HepG2 (cell line): Measurements from ENCODE around the gene SEC31A. TPM values are rescaled to one million over a fixed set of nuclear protein-coding genes. Genes with fewer than 3 reads are reported as not detected.

ENCODE experiments used
- ATAC-seq: fragments of 200-7000 bp; cut with Tn5 transposase; 3 replicates; pipeline ENCODE4 v1.9.1; 2020; ENCODE audit warnings: mild to moderate bottlenecking, moderate library complexity
- BruUV-seq: library from RNA; stranded (reverse); fragments of 400-500 nt; replicated peaks from 2 replicates; lab custom pipeline; 2021; lab: Mats Ljungman, UMichigan
- CTCF ChIA-PET: fragments of 300-600 bp; formaldehyde crosslinking; extraction: SDS; loops from one replicate; lab custom pipeline; 2021; ENCODE audit warnings: low total read pairs, inconsistent platforms, low intra/inter-chr PET ratio; lab: Yijun Ruan, JAX
- POLR2A ChIA-PET: fragments of 350-600 bp; sonication (Branson Sonifier 250); formaldehyde crosslinking; loops from one replicate; lab custom pipeline; 2020; ENCODE audit warnings: antibody characterized with exemption, inconsistent platforms; lab: Yijun Ruan, JAX
- DNase-seq: peaks from one replicate; pipeline ENCODE4 v3.0.0-alpha.2; 2015; ENCODE audit warnings: low spot score
- FAIRE-seq: peaks from 3 replicates; lab custom pipeline; 2011; peaks lifted over from hg19 to GRCh38; lab: Jason Lieb, UNC
- H2AFZ ChIP-seq: one replicate; pipeline ENCODE4 v1.6.1; 2011; ENCODE audit warnings: low read length, inconsistent platforms
- H3K27ac ChIP-seq: fragments of 300-600 bp; 3 replicates; pipeline ENCODE4 v1.8.0; 2011; ENCODE audit warnings: mixed run types, mild to moderate bottlenecking, mixed read lengths, low read length, inconsistent platforms; ENCODE audit not compliant: insufficient read depth; ENCODE audit errors: extremely low read length
- H3K27me3 ChIP-seq, 2 experiments: fragments of 200-600 bp in 1 of 2; 2 replicates in 1 of 2; 3 replicates in 1 of 2; pipeline versions ENCODE4 v1.6.0 to v1.8.0; 2011; ENCODE audit warnings: low read length in 2 of 2, mild to moderate bottlenecking in 2 of 2, moderate library complexity in 2 of 2, inconsistent platforms in 1 of 2; ENCODE audit not compliant: insufficient read depth in 2 of 2, control insufficient read depth in 1 of 2
- H3K36me3 ChIP-seq, 2 experiments: fragments of 200-600 bp in 1 of 2; replicated peaks in 1 of 2; 2 replicates in 1 of 2; 3 replicates in 1 of 2; pipeline versions ENCODE4 v1.5.1 to v1.8.0; 2011; ENCODE audit warnings: low read length in 2 of 2, inconsistent platforms in 1 of 2; ENCODE audit not compliant: insufficient read depth in 2 of 2, control insufficient read depth in 1 of 2
- H3K4me1 ChIP-seq: 2 replicates; pipeline ENCODE4 v1.5.1; 2012; ENCODE audit warnings: low read length, inconsistent platforms; ENCODE audit not compliant: insufficient read depth
- H3K4me2 ChIP-seq: 2 replicates; pipeline ENCODE4 v1.6.0; 2011; ENCODE audit warnings: low read depth, low read length, inconsistent platforms
- H3K4me3 ChIP-seq, 3 experiments: fragments of 200-600 bp in 1 of 3; sonication (generic), shearing (Covaris generic) in 1 of 3; replicated peaks in 1 of 3; 2 replicates each; pipeline ENCODE4 v1.5.1; 2011 to 2016; ENCODE audit warnings: low read length in 3 of 3, inconsistent platforms in 2 of 3, low read depth in 2 of 3, mild to moderate bottlenecking in 2 of 3, control low read depth in 1 of 3, mixed read lengths in 1 of 3; ENCODE audit not compliant: insufficient read depth in 1 of 3
- H3K79me2 ChIP-seq: one replicate; pipeline ENCODE4 v1.6.1; 2011; ENCODE audit warnings: low read length, inconsistent platforms; ENCODE audit not compliant: insufficient read depth
- H3K9ac ChIP-seq: 2 replicates; pipeline ENCODE4 v1.6.0; 2011; ENCODE audit warnings: mild to moderate bottlenecking, low read depth, low read length, inconsistent platforms; ENCODE audit not compliant: insufficient read depth
- H3K9me3 ChIP-seq: 2 replicates; pipeline ENCODE4 v1.5.1; 2012; ENCODE audit warnings: mild to moderate bottlenecking, low read length
- H4K20me1 ChIP-seq: 2 replicates; pipeline ENCODE4 v1.6.0; 2011; ENCODE audit warnings: inconsistent platforms, mild to moderate bottlenecking, low read length, moderate library complexity; ENCODE audit not compliant: insufficient read depth
- EEA1 ChIP-seq: sonication (generic); formaldehyde crosslinking; IDR thresholded peaks from 2 replicates; pipeline ENCODE4 v1.5.1; 2020; ENCODE audit warnings: mild to moderate bottlenecking, missing genetic modification reagents, borderline replicate concordance
- GATAD1 ChIP-seq: IDR thresholded peaks from 2 replicates; pipeline ENCODE4 v1.6.1; 2016; ENCODE audit warnings: missing genetic modification reagents, missing compliant biosample characterization
- ISX ChIP-seq: sonication (generic); formaldehyde crosslinking; conservative IDR thresholded peaks from 2 replicates; pipeline ENCODE4 v1.5.0; 2020; ENCODE audit warnings: missing genetic modification reagents
- MIXL1 ChIP-seq: IDR thresholded peaks from 2 replicates; pipeline ENCODE4 v1.6.1; 2016
- NFYC ChIP-seq: IDR thresholded peaks from 2 replicates; pipeline ENCODE4 v1.6.1; 2016; ENCODE audit warnings: missing genetic modification reagents, missing compliant biosample characterization
- ZNF260 ChIP-seq: sonication (generic); formaldehyde crosslinking; IDR thresholded peaks from 2 replicates; pipeline ENCODE4 v1.4.0; 2020; ENCODE audit warnings: missing genetic modification reagents, low read depth, mild to moderate bottlenecking, borderline replicate concordance
- ZNF350 ChIP-seq: sonication (generic); formaldehyde crosslinking; IDR thresholded peaks from 2 replicates; pipeline ENCODE4 v1.4.0; 2020; ENCODE audit warnings: mild to moderate bottlenecking, low read depth, missing genetic modification reagents, borderline replicate concordance
- ZNF441 ChIP-seq: sonication (generic); formaldehyde crosslinking; IDR thresholded peaks from 2 replicates; pipeline ENCODE4 v1.7.0; 2021; ENCODE audit warnings: missing genetic modification reagents, borderline replicate concordance
- ZNF672 ChIP-seq: sonication (generic); formaldehyde crosslinking; IDR thresholded peaks from 2 replicates; pipeline ENCODE4 v1.8.1; 2022; ENCODE audit warnings: missing genetic modification reagents
- WGBS: methylation state at CpG from one replicate; pipeline ENCODE4 v1.1.6; 2017; ENCODE audit warnings: low lambda C conversion rate; 5-methylcytosine and 5-hydroxymethylcytosine counted together
- in situ Hi-C: cut with HindIII; loops from 2 replicates; pipeline ENCODE4 v1.10.0; 2017; ENCODE audit warnings: low pct_unique_long_range_greater_than_20kb; ENCODE audit not compliant: extremely low pct_ligation_motif_present
- intact Hi-C: fragments of 100-400 bp; cut with micrococcal nuclease; formaldehyde crosslinking; loops from one replicate; pipeline ENCODE4 v1.10.0; 2022; ENCODE audit not compliant: unreplicated experiment
- polyA plus RNA-seq, 8 experiments: library from polyadenylated mRNA; depleted of rRNA in 3 of 8; stranded (reverse) in 7 of 8; unstranded in 1 of 8; fragments of >200 nt; fragmentation: Illumina TruSeq in 4 of 8; extraction: Trizol in 4 of 8; gene quantifications; 2 replicates each; pipeline versions ENCODE4 v1.2.1 to v1.2.3, GENCODE V29; 2011 to 2016; ENCODE audit warnings: low read depth in 4 of 8, missing spikeins in 1 of 8, mixed read lengths in 1 of 8; ENCODE audit not compliant: insufficient read depth in 1 of 8
- total RNA-seq, 5 experiments: library from RNA; depleted of rRNA; stranded (reverse); fragments of >200 nt; fragmentation: Illumina TruSeq; extraction: Trizol; gene quantifications; 2 replicates each; pipeline ENCODE4 v1.2.3, GENCODE V29; 2016; ENCODE audit warnings: low read depth in 1 of 5
- TF ChIP-seq, protein P1 (sequence below): sonication (generic); formaldehyde crosslinking; IDR thresholded peaks from 2 replicates; pipeline ENCODE4 v1.4.0; 2020; ENCODE audit warnings: missing genetic modification reagents
- TF ChIP-seq, protein P2 (sequence below): sonication (generic); formaldehyde crosslinking; conservative IDR thresholded peaks from 2 replicates; pipeline ENCODE4 v1.8.1; 2023; ENCODE audit warnings: missing genetic modification reagents
- TF ChIP-seq, protein P3 (sequence below): sonication (generic); formaldehyde crosslinking; IDR thresholded peaks from 2 replicates; pipeline ENCODE4 v1.5.1; 2020; ENCODE audit warnings: mild to moderate bottlenecking, missing genetic modification reagents, borderline replicate concordance
- TF ChIP-seq, protein P4 (sequence below): sonication (generic); formaldehyde crosslinking; IDR thresholded peaks from 2 replicates; pipeline ENCODE4 v1.9.0; 2021; ENCODE audit warnings: missing genetic modification reagents, borderline replicate concordance
- TF ChIP-seq, protein P5 (sequence below): sonication (generic); formaldehyde crosslinking; IDR thresholded peaks from 2 replicates; pipeline ENCODE4 v1.8.1; 2023; ENCODE audit warnings: missing genetic modification reagents, mild to moderate bottlenecking, borderline replicate concordance

SEC31A gene
- total and polyA plus RNA-seq, 2 of the 13 experiments (the other 11 are each of a cell fraction or from before 2014, with no cell fraction given): 231 to 435 TPM

DNA sequence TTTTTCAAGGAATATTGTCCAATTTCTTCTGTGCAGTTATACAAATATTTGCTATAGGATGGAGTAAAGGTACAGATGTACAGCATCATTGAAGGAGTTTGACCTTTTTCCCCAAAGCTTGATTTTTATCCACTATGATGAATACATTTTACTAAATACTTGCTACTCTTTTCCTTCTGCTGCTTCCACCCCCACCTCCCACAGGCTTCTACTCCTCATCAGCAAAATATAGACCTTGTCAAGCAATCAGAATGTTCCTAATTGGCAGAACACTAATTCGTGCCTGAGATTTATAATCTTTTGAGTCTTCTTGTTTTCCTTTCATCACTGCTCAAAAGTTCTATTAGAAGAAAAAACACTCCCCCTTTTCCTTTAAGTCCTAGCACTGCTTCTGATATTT lies 5.8 kb upstream of the SEC31A start:
- Histone ChIP-seq H3K4me1 (peaks cover 63% of the 10 kb centered on the region), H3K36me3 (no peaks in the 10 kb centered on the region; a peak in 2 of 5 replicates), H3K4me2 (0 out of 2 replicates have a peak overlapping the region, but pooled peaks have one; percentile 2), H4K20me1 (no peaks in the 10 kb centered on the region), H2AFZ (no peak overlapping the region), H3K4me3 (no peak overlapping the region), H3K27ac (no peak overlapping the region), H3K9ac (no peak overlapping the region), H3K9me3 (no peaks in the 10 kb centered on the region), H3K79me2 (peaks cover 60% of the 10 kb centered on the region), H3K27me3 (no peaks in the 10 kb centered on the region; a peak in 1 of 5 replicates)
- no TSS peak for BruUV-seq
- intact Hi-C loops: no loop called here
- FAIRE-seq: no peak
- ATAC-seq: no peak
- CTCF ChIA-PET: no interaction called here
- DNase-seq: no peak
- POLR2A ChIA-PET: no interaction called here
- in situ Hi-C loops: no loop called here
- WGBS: 91% methylated on average over 1 of the region's 1 CpG
- TF ChIP-seq ZNF672 (CRISPR knock-in tag): no peak
- TF ChIP-seq ISX (CRISPR knock-in tag): no peak
- no peak for TF ChIP-seq MIXL1
- TF ChIP-seq ZNF260 (CRISPR knock-in tag): no peak
- TF ChIP-seq EEA1: no peak
- no peak for TF ChIP-seq ZNF441 (CRISPR knock-in tag)
- TF ChIP-seq, protein P1, sequence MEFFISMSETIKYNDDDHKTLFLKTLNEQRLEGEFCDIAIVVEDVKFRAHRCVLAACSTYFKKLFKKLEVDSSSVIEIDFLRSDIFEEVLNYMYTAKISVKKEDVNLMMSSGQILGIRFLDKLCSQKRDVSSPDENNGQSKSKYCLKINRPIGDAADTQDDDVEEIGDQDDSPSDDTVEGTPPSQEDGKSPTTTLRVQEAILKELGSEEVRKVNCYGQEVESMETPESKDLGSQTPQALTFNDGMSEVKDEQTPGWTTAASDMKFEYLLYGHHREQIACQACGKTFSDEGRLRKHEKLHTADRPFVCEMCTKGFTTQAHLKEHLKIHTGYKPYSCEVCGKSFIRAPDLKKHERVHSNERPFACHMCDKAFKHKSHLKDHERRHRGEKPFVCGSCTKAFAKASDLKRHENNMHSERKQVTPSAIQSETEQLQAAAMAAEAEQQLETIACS (CRISPR knock-in tag): no peak
- TF ChIP-seq, protein P2, sequence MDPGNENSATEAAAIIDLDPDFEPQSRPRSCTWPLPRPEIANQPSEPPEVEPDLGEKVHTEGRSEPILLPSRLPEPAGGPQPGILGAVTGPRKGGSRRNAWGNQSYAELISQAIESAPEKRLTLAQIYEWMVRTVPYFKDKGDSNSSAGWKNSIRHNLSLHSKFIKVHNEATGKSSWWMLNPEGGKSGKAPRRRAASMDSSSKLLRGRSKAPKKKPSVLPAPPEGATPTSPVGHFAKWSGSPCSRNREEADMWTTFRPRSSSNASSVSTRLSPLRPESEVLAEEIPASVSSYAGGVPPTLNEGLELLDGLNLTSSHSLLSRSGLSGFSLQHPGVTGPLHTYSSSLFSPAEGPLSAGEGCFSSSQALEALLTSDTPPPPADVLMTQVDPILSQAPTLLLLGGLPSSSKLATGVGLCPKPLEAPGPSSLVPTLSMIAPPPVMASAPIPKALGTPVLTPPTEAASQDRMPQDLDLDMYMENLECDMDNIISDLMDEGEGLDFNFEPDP (CRISPR knock-in tag): no peak
- TF ChIP-seq NFYC (CRISPR knock-in tag): no peak
- no peak for TF ChIP-seq ZNF350 (CRISPR knock-in tag)
- TF ChIP-seq, protein P3, sequence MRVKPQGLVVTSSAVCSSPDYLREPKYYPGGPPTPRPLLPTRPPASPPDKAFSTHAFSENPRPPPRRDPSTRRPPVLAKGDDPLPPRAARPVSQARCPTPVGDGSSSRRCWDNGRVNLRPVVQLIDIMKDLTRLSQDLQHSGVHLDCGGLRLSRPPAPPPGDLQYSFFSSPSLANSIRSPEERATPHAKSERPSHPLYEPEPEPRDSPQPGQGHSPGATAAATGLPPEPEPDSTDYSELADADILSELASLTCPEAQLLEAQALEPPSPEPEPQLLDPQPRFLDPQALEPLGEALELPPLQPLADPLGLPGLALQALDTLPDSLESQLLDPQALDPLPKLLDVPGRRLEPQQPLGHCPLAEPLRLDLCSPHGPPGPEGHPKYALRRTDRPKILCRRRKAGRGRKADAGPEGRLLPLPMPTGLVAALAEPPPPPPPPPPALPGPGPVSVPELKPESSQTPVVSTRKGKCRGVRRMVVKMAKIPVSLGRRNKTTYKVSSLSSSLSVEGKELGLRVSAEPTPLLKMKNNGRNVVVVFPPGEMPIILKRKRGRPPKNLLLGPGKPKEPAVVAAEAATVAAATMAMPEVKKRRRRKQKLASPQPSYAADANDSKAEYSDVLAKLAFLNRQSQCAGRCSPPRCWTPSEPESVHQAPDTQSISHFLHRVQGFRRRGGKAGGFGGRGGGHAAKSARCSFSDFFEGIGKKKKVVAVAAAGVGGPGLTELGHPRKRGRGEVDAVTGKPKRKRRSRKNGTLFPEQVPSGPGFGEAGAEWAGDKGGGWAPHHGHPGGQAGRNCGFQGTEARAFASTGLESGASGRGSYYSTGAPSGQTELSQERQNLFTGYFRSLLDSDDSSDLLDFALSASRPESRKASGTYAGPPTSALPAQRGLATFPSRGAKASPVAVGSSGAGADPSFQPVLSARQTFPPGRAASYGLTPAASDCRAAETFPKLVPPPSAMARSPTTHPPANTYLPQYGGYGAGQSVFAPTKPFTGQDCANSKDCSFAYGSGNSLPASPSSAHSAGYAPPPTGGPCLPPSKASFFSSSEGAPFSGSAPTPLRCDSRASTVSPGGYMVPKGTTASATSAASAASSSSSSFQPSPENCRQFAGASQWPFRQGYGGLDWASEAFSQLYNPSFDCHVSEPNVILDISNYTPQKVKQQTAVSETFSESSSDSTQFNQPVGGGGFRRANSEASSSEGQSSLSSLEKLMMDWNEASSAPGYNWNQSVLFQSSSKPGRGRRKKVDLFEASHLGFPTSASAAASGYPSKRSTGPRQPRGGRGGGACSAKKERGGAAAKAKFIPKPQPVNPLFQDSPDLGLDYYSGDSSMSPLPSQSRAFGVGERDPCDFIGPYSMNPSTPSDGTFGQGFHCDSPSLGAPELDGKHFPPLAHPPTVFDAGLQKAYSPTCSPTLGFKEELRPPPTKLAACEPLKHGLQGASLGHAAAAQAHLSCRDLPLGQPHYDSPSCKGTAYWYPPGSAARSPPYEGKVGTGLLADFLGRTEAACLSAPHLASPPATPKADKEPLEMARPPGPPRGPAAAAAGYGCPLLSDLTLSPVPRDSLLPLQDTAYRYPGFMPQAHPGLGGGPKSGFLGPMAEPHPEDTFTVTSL (CRISPR knock-in tag): no peak
- TF ChIP-seq, protein P4, sequence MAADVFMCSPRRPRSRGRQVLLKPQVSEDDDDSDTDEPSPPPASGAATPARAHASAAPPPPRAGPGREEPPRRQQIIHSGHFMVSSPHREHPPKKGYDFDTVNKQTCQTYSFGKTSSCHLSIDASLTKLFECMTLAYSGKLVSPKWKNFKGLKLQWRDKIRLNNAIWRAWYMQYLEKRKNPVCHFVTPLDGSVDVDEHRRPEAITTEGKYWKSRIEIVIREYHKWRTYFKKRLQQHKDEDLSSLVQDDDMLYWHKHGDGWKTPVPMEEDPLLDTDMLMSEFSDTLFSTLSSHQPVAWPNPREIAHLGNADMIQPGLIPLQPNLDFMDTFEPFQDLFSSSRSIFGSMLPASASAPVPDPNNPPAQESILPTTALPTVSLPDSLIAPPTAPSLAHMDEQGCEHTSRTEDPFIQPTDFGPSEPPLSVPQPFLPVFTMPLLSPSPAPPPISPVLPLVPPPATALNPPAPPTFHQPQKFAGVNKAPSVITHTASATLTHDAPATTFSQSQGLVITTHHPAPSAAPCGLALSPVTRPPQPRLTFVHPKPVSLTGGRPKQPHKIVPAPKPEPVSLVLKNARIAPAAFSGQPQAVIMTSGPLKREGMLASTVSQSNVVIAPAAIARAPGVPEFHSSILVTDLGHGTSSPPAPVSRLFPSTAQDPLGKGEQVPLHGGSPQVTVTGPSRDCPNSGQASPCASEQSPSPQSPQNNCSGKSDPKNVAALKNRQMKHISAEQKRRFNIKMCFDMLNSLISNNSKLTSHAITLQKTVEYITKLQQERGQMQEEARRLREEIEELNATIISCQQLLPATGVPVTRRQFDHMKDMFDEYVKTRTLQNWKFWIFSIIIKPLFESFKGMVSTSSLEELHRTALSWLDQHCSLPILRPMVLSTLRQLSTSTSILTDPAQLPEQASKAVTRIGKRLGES (CRISPR knock-in tag): no peak
- TF ChIP-seq, protein P5, sequence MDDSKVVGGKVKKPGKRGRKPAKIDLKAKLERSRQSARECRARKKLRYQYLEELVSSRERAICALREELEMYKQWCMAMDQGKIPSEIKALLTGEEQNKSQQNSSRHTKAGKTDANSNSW (CRISPR knock-in tag): no peak
- no peak for TF ChIP-seq GATAD1 (CRISPR knock-in tag)
